ENCODE data around the gene CWC25. TPM values are rescaled to one million over a fixed set of nuclear protein-coding genes. Genes with fewer than 3 reads are reported as not detected.

CWC25 gene
- total and polyA plus RNA-seq, 2 of the 13 experiments (the other 11 are each of a cell fraction or from before 2014, with no cell fraction given): 15.6 to 22.7 TPM

DNA sequence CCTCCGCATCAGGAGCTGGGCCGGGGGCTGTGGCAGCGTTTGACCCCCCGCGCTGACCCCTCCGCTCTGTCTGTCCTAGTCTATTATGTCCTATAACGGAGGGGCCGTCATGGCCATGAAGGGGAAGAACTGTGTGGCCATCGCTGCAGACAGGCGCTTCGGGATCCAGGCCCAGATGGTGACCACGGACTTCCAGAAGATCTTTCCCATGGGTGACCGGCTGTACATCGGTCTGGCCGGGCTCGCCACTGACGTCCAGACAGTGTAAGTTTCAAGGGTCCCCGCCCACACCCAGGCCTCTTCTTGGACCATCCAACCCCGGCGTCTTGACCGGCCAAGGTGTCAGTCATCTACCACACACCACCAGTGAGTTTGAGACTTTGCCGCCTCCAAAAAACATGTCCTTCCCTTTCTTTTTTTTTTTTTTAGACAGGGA lies 72.0 kb downstream of the CWC25 start (continued):
- 0 out of 2 replicates have a peak, but pooled peaks have one; percentile 58 for TF ChIP-seq ZNF256 (CRISPR knock-in tag; conservative IDR thresholded peaks at IDR 0.05)
- TF ChIP-seq NFKB2 (CRISPR knock-in tag; IDR thresholded peaks at IDR 0.05; ENCODE audit: borderline replicate concordance): peak; percentile 8; the same call in 1 of the 2 replicates
- no peak for TF ChIP-seq ATAD3A (CRISPR knock-in tag; IDR thresholded peaks at IDR 0.05)
- TF ChIP-seq, protein P1, sequence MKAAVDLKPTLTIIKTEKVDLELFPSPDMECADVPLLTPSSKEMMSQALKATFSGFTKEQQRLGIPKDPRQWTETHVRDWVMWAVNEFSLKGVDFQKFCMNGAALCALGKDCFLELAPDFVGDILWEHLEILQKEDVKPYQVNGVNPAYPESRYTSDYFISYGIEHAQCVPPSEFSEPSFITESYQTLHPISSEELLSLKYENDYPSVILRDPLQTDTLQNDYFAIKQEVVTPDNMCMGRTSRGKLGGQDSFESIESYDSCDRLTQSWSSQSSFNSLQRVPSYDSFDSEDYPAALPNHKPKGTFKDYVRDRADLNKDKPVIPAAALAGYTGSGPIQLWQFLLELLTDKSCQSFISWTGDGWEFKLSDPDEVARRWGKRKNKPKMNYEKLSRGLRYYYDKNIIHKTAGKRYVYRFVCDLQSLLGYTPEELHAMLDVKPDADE (CRISPR knock-in tag; IDR thresholded peaks at IDR 0.05): 0 out of 2 replicates have a peak, but pooled peaks have one; percentile 62
- TF ChIP-seq ZMYM3 (CRISPR knock-in tag; IDR thresholded peaks at IDR 0.05): no peak
- TF ChIP-seq ZNF138 (CRISPR knock-in tag; IDR thresholded peaks at IDR 0.05; ENCODE audit: low read depth): 0 out of 2 replicates have a peak, but pooled peaks have one; percentile 71
- TF ChIP-seq ZXDC (CRISPR knock-in tag; IDR thresholded peaks at IDR 0.05): no peak
- 0 out of 2 replicates have a peak, but pooled peaks have one; percentile 4 for TF ChIP-seq ZNF225 (CRISPR knock-in tag; IDR thresholded peaks at IDR 0.05)
- 0 out of 2 replicates have a peak, but pooled peaks have one; percentile 25 for TF ChIP-seq ZBTB14 (CRISPR knock-in tag; IDR thresholded peaks at IDR 0.05)

All from HepG2 (cell line).